GM12801 (cell line): Measurements from ENCODE around the gene SGIP1.

Experiments
- CTCF ChIP-seq: IDR thresholded peaks from one replicate; pipeline ENCODE4 v1.5.1; 2011; ENCODE audit warnings: control low read depth; ENCODE audit not compliant: insufficient read length; ENCODE audit errors: extremely low read depth

SGIP1 gene

GRCh38 chr1:66532798-66533783 lies 862 bp upstream of the SGIP1 start:
- TF ChIP-seq CTCF = no peak

- TF ChIP-seq CTCF = no peak
These were observed 1.1 kb downstream of the SGIP1 start for GRCh38 chr1:66535061-66535460.

- TF ChIP-seq CTCF = no peak
These were observed 1.9 kb downstream of the SGIP1 start for GRCh38 chr1:66535853-66536252.

GRCh38 chr1:66537718-66538117 lies 3.8 kb downstream of the SGIP1 start:
- TF ChIP-seq CTCF = no peak

GRCh38 chr1:66539491-66539890 lies 5.5 kb downstream of the SGIP1 start:
- TF ChIP-seq CTCF = no peak

GRCh38 chr1:66540434-66541032 lies 6.6 kb downstream of the SGIP1 start:
- no peak for TF ChIP-seq CTCF

GRCh38 chr1:66542314-66542713 lies 8.4 kb downstream of the SGIP1 start:
- TF ChIP-seq CTCF = no peak
